ENCODE results near the gene KSR1.

GRCh38 chr17:27446569-27447301 lies 9.5 kb upstream of the KSR1 start:
- TF ChIP-seq CTCF (conservative IDR thresholded peaks at IDR 0.05) (no peak), ZFX (IDR thresholded peaks at IDR 0.05) (no peak)
